Kidney (tissue), 14 donors: ENCODE results near the gene ALK. TPM values are rescaled to one million over a fixed set of nuclear protein-coding genes. Genes with fewer than 3 reads are reported as not detected.

ENCODE experiments used
- DNase-seq, 5 donors: peaks; one replicate each; pipeline ENCODE4 v3.0.0-alpha.2; 2013 to 2020
- FAIRE-seq: peaks from 2 replicates; lab custom pipeline; 2012; peaks lifted over from hg19 to GRCh38; lab: Jason Lieb, UNC
- H3K27ac ChIP-seq, 2 donors: one replicate each; pipeline ENCODE4 v1.7.0; 2013; ENCODE audit warnings: low read depth in 2 of 2, low read length in 2 of 2, inconsistent platforms in 1 of 2
- H3K27me3 ChIP-seq: one replicate; pipeline ENCODE4 v1.7.1; 2013; ENCODE audit warnings: low read length, inconsistent platforms; ENCODE audit not compliant: control insufficient read depth, insufficient read depth
- H3K36me3 ChIP-seq, 3 donors: one replicate each; pipeline versions ENCODE4 v1.7.0 to v1.7.1; 2013; ENCODE audit warnings: low read length in 3 of 3, control low read depth in 1 of 3, inconsistent platforms in 1 of 3; ENCODE audit not compliant: insufficient read depth in 3 of 3, control insufficient read depth in 2 of 3
- H3K4me1 ChIP-seq, 3 donors: one replicate each; pipeline versions ENCODE4 v1.7.0 to v1.7.1; 2013; ENCODE audit warnings: low read length in 3 of 3, inconsistent platforms in 1 of 3, low read depth in 1 of 3; ENCODE audit not compliant: control insufficient read depth in 2 of 3, insufficient read depth in 2 of 3
- H3K4me3 ChIP-seq, 3 donors: one replicate each; pipeline versions ENCODE4 v1.7.0 to v1.8.1; 2013; ENCODE audit warnings: low read length in 3 of 3, control low read depth in 1 of 3, inconsistent platforms in 1 of 3
- H3K9ac ChIP-seq, 3 donors: one replicate each; pipeline versions ENCODE4 v1.7.0 to v1.7.1; 2013; ENCODE audit warnings: low read length in 3 of 3, control low read depth in 1 of 3, inconsistent platforms in 1 of 3
- H3K9me3 ChIP-seq, 3 donors: one replicate each; pipeline versions ENCODE4 v1.7.0 to v1.7.1; 2013; ENCODE audit warnings: low read length in 3 of 3, control low read depth in 1 of 3, inconsistent platforms in 1 of 3; ENCODE audit not compliant: control insufficient read depth in 2 of 3, insufficient read depth in 1 of 3
- CTCF ChIP-seq: IDR thresholded peaks from 3 replicates; pipeline ENCODE4 v1.5.1; 2012; ENCODE audit warnings: mild to moderate bottlenecking, moderate library complexity, borderline replicate concordance; ENCODE audit not compliant: insufficient read depth; ENCODE audit errors: extremely low read depth
- intact Hi-C: fragments of 100-400 bp; cut with DNase I; formaldehyde crosslinking; loops from one replicate; pipeline ENCODE4 v1.11.1; 2022
- polyA plus RNA-seq: library from polyadenylated mRNA; stranded (reverse); fragments of 350-450 nt; fragmentation: Illumina TruSeq; extraction: RNeasy Lipid Tissue Mini Kit (QIAGEN cat#74804); gene quantifications from one replicate; pipeline ENCODE4 v1.2.3, GENCODE V29; 2014; ENCODE audit warnings: low read depth, low replicate concordance; ENCODE audit not compliant: insufficient read depth
- total RNA-seq: library from RNA; stranded (reverse); fragmentation: NEBNext Ultra II Directional; extraction: Animal tissue kit (Norgen Biotek cat#: 25700); gene quantifications from one replicate; pipeline ENCODE4 v1.2.1, GENCODE V29; 2021
- donor health status: control.
- donor health status: control.
- donor health status: control.
- donor health status: control.
- donor health status: control.
- donor health status: DM: yes; HTN: yes; CAD: no.
- donor health status: Normal renal cell carcinoma (clear cell type).

The ALK gene
- total and polyA plus RNA-seq, 2 donors from 2014 or later = 0.13 TPM; not detected in 1

DNA sequence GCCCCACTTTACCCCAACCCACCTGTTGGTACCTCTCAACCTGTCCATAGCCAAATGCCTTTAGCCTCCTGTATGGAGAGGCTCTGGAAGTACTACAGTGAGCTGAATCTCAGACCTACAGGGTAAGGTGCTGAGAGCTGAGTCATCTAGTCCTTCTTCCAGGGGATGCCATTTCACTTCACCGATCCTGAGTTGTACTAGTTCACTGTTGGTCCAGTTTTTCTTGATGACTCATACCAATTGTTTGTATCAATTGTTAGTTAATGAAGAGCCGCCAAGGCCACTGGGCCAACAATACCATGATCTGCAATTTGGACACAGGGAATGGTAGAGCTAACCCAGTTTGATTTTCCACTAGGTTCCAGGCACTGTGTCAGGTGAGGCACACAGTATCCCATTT is 549.2 kb downstream of the ALK start:
- DNase-seq = no peak
- TF ChIP-seq CTCF = no peak

GRCh38 chr2:29370581-29371125 is 550.7 kb downstream of the ALK start:
- Histone ChIP-seq H3K4me1 (peaks cover 0 to 4% (median 3%) of the 10 kb centered on the region in 3 donors), H3K4me3 (no peak overlapping the region), H3K36me3 (no peaks in the 10 kb centered on the region), H3K9ac (no peak overlapping the region), H3K9me3 (no peaks in the 10 kb centered on the region), H3K27me3 (no peaks in the 10 kb centered on the region), H3K27ac (no peak overlapping the region)
- DNase-seq (no peak), FAIRE-seq (no peak)
- intact Hi-C loops = no loop called here
- no peak for TF ChIP-seq CTCF

More for the DNA sequence above, 549.2 kb downstream of the ALK start:
- H3K9me3 ChIP-seq = no peaks in the 10 kb centered on the region
- no peak overlapping the region for H3K9ac ChIP-seq
- no peaks in the 10 kb centered on the region for H3K36me3 ChIP-seq
- H3K27me3 ChIP-seq = no peaks in the 10 kb centered on the region
- H3K4me3 ChIP-seq = no peak overlapping the region
- intact Hi-C loops = no loop called here
- peaks cover 0 to 5% (median 4%) of the 10 kb centered on the region in 3 donors for H3K4me1 ChIP-seq
- no peak for FAIRE-seq
- H3K27ac ChIP-seq = no peak overlapping the region

- intact Hi-C loops = no loop called here
- FAIRE-seq (no peak), DNase-seq (no peak)
- Histone ChIP-seq H3K27ac (no peak overlapping the region), H3K9ac (no peak overlapping the region), H3K4me1 (peaks cover 0 to 4% (median 2%) of the 10 kb centered on the region in 3 donors), H3K36me3 (no peaks in the 10 kb centered on the region), H3K27me3 (no peaks in the 10 kb centered on the region), H3K9me3 (no peaks in the 10 kb centered on the region), H3K4me3 (no peak overlapping the region)
- no peak for TF ChIP-seq CTCF
Observed at GRCh38 chr2:29370173-29370572, 551.2 kb downstream of the ALK start.

DNA sequence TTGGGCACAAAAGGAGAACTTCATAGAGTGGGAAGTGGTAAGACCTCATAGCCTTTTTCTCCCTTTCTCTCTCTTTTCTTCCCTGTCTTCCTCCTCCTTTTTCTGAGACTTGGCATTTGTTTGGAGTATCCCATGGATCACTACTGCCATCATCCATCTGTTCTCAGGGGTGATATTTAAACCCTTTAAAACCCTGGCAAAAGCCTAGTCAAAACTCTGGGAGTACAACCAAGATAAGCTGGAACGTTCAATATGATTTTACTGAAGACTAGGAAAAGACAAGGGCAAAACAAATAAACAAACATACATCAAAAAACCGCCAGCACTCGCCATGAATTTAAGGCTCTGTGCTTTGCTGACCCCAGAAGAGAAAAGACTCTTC is 552.7 kb downstream of the ALK start:
- Histone ChIP-seq H3K27ac (no peak overlapping the region), H3K4me3 (no peak overlapping the region), H3K9me3 (no peaks in the 10 kb centered on the region), H3K27me3 (no peaks in the 10 kb centered on the region), H3K4me1 (no peaks in the 10 kb centered on the region), H3K9ac (no peak overlapping the region), H3K36me3 (no peaks in the 10 kb centered on the region)
- DNase-seq = no peak
- intact Hi-C loops = no loop called here
- TF ChIP-seq CTCF = no peak
- no peak for FAIRE-seq
